Neuronal stem cell (in vitro differentiated cells): ENCODE results near the gene DOK1.

ENCODE experiments used
- DNase-seq: peaks from one replicate; pipeline ENCODE4 v3.0.0-alpha.2; 2013; ENCODE audit warnings: low spot score
- H2AFZ ChIP-seq: one replicate; pipeline ENCODE4 v1.6.1; 2013; ENCODE audit warnings: mild to moderate bottlenecking, low read length, inconsistent platforms
- H2AK5ac ChIP-seq: 2 replicates; pipeline ENCODE4 v1.6.1; 2013; ENCODE audit warnings: low read depth, mild to moderate bottlenecking, inconsistent platforms, low read length, moderate library complexity, mixed read lengths
- H2BK120ac ChIP-seq: 2 replicates; pipeline ENCODE4 v1.6.1; 2013; ENCODE audit warnings: low read depth, mild to moderate bottlenecking, inconsistent platforms, low read length, moderate library complexity, mixed read lengths
- H2BK12ac ChIP-seq: one replicate; pipeline ENCODE4 v1.6.1; 2013; ENCODE audit warnings: low read length, inconsistent platforms
- H2BK15ac ChIP-seq: 2 replicates; pipeline ENCODE4 v1.6.1; 2013; ENCODE audit warnings: mild to moderate bottlenecking, low read length, inconsistent platforms, mixed read lengths
- H2BK5ac ChIP-seq: one replicate; pipeline ENCODE4 v1.6.1; 2013; ENCODE audit warnings: inconsistent platforms, mild to moderate bottlenecking, low read length, moderate library complexity
- H3K14ac ChIP-seq: one replicate; pipeline ENCODE4 v1.6.1; 2013; ENCODE audit warnings: low read length, inconsistent platforms
- H3K18ac ChIP-seq: 2 replicates; pipeline ENCODE4 v1.6.1; 2013; ENCODE audit warnings: low read length, inconsistent platforms
- H3K23ac ChIP-seq: 2 replicates; pipeline ENCODE4 v1.6.1; 2013; ENCODE audit warnings: low read depth, mild to moderate bottlenecking, mixed read lengths, low read length, inconsistent platforms; ENCODE audit not compliant: poor library complexity
- H3K27ac ChIP-seq: replicated peaks from 3 replicates; pipeline ENCODE4 v1.5.1; 2013; ENCODE audit warnings: low read length, inconsistent platforms
- H3K27me3 ChIP-seq, 3 experiments: 2 replicates each; pipeline ENCODE4 v1.6.1; 2013; ENCODE audit warnings: low read length in 3 of 3, mild to moderate bottlenecking in 2 of 3, inconsistent platforms in 1 of 3, low read depth in 1 of 3, mixed read lengths in 1 of 3, moderate library complexity in 1 of 3; ENCODE audit not compliant: control insufficient read depth in 3 of 3, insufficient read depth in 3 of 3
- H3K36me3 ChIP-seq, 2 donors: replicated peaks in 1 of 2; 2 replicates each; pipeline ENCODE4 v1.6.1; 2013; ENCODE audit warnings: low read length in 2 of 2; ENCODE audit not compliant: control insufficient read depth in 2 of 2, insufficient read depth in 2 of 2
- H3K4ac ChIP-seq: 2 replicates; pipeline ENCODE4 v1.6.1; 2013; ENCODE audit warnings: inconsistent platforms, mild to moderate bottlenecking, low read length, moderate library complexity
- H3K4me1 ChIP-seq, 2 donors: 1 replicate in 1 of 2; 2 replicates in 1 of 2; pipeline ENCODE4 v1.6.1; 2013; ENCODE audit warnings: low read length in 2 of 2, low read depth in 1 of 2; ENCODE audit not compliant: control insufficient read depth in 2 of 2, insufficient read depth in 1 of 2
- H3K4me2 ChIP-seq: one replicate; pipeline ENCODE4 v1.6.1; 2013; ENCODE audit warnings: mild to moderate bottlenecking, low read length, inconsistent platforms; ENCODE audit not compliant: insufficient read depth, poor library complexity, severe bottlenecking
- H3K4me3 ChIP-seq, 2 donors: 2 replicates each; pipeline ENCODE4 v1.5.1; 2013; ENCODE audit warnings: low read length in 2 of 2, mild to moderate bottlenecking in 2 of 2, inconsistent platforms in 1 of 2, moderate library complexity in 1 of 2
- H3K79me1 ChIP-seq: one replicate; pipeline ENCODE4 v1.6.1; 2013; ENCODE audit warnings: low read depth, mild to moderate bottlenecking, inconsistent platforms, low read length, moderate library complexity
- H3K9ac ChIP-seq: one replicate; pipeline ENCODE4 v1.6.1; 2013; ENCODE audit warnings: mild to moderate bottlenecking, low read depth, low read length, inconsistent platforms; ENCODE audit not compliant: poor library complexity
- H3K9me3 ChIP-seq, 2 donors: replicated peaks in 1 of 2; 2 replicates each; pipeline versions ENCODE3 to v1.6.1; 2013; ENCODE audit warnings: low read length in 2 of 2, mild to moderate bottlenecking in 2 of 2, inconsistent platforms in 1 of 2, low read depth in 1 of 2, mixed read lengths in 1 of 2, moderate library complexity in 1 of 2; ENCODE audit not compliant: control insufficient read depth in 2 of 2, insufficient read depth in 1 of 2
- H4K8ac ChIP-seq: one replicate; pipeline ENCODE4 v1.6.1; 2013; ENCODE audit warnings: low read depth, mild to moderate bottlenecking, inconsistent platforms, low read length, moderate library complexity
- H4K91ac ChIP-seq: one replicate; pipeline ENCODE4 v1.6.1; 2013; ENCODE audit warnings: low read length, low read depth, mild to moderate bottlenecking, inconsistent platforms; ENCODE audit not compliant: poor library complexity
- WGBS, 2 donors: extraction: QIAGEN DNeasy Blood & Tissue Kit; methylation state at CpG; one replicate each; pipeline ENCODE4 v1.1.7; 2013; ENCODE audit warnings: missing lambda C conversion rate in 2 of 2, mixed read lengths in 1 of 2; ENCODE audit not compliant: insufficient read length in 2 of 2, insufficient replicate concordance in 1 of 2; ENCODE audit errors: extremely low coverage in 2 of 2; 5-methylcytosine and 5-hydroxymethylcytosine counted together

Gene DOK1

GRCh38 chr2:74569686-74570085 is 15.2 kb downstream of the DOK1 start:
- Histone ChIP-seq H2BK5ac (no peak overlapping the region), H2AFZ (no peak overlapping the region), H3K79me1 (no peaks in the 10 kb centered on the region), H2BK12ac (no peak overlapping the region), H2AK5ac (no peak overlapping the region), H3K4me3 (no peak overlapping the region), H3K4ac (no peak overlapping the region), H3K14ac (no peak overlapping the region), H3K36me3 (no peaks in the 10 kb centered on the region), H3K4me1 (no peaks in the 10 kb centered on the region), H3K18ac (no peak overlapping the region), H4K91ac (no peak overlapping the region), H3K4me2 (no peak overlapping the region), H3K27me3 (peaks cover 0 to 51% (median 0%) of the 10 kb centered on the region in 3 experiments), H3K9me3 (no peaks in the 10 kb centered on the region), H3K23ac (no peak overlapping the region), H3K27ac (no peak overlapping the region), H3K9ac (no peak overlapping the region), H2BK15ac (no peak overlapping the region), H4K8ac (no peak overlapping the region), H2BK120ac (no peak overlapping the region)
- DNase-seq: no peak
- no CpG with 5 or more reads among the region's 1 CpG for WGBS, 2 donors

- H3K9me3 ChIP-seq: no peaks in the 10 kb centered on the region
- H2BK12ac ChIP-seq: no peak overlapping the region
- no CpG with 5 or more reads among the region's 1 CpG for WGBS, 2 donors
- H3K4me3 ChIP-seq: no peak overlapping the region
- no peaks in the 10 kb centered on the region for H3K4me1 ChIP-seq
- no peak overlapping the region for H2BK120ac ChIP-seq
- H3K79me1 ChIP-seq: no peaks in the 10 kb centered on the region
- H3K9ac ChIP-seq: no peak overlapping the region
- H3K4ac ChIP-seq: no peak overlapping the region
- H3K23ac ChIP-seq: no peak overlapping the region
- H2BK15ac ChIP-seq: no peak overlapping the region
- H3K27ac ChIP-seq: no peak overlapping the region
- peaks cover 0 to 59% (median 0%) of the 10 kb centered on the region in 3 experiments for H3K27me3 ChIP-seq
- no peak for DNase-seq
- no peaks in the 10 kb centered on the region for H3K36me3 ChIP-seq
- no peak overlapping the region for H4K91ac ChIP-seq
- H2AFZ ChIP-seq: no peak overlapping the region
- no peak overlapping the region for H2AK5ac ChIP-seq
- H3K4me2 ChIP-seq: no peak overlapping the region
- no peak overlapping the region for H3K18ac ChIP-seq
- no peak overlapping the region for H4K8ac ChIP-seq
- no peak overlapping the region for H3K14ac ChIP-seq
- no peak overlapping the region for H2BK5ac ChIP-seq
Observed at GRCh38 chr2:74571058-74571457, 16.5 kb downstream of the DOK1 start.

GRCh38 chr2:74572178-74572925 is 17.8 kb downstream of the DOK1 start:
- Histone ChIP-seq H3K14ac (no peak overlapping the region), H3K18ac (no peak overlapping the region), H2BK5ac (no peak overlapping the region), H4K8ac (no peak overlapping the region), H3K27me3 (peaks cover 0 to 58% (median 0%) of the 10 kb centered on the region in 3 experiments), H3K9me3 (no peaks in the 10 kb centered on the region), H3K79me1 (no peaks in the 10 kb centered on the region), H2AK5ac (no peak overlapping the region), H3K4me1 (no peaks in the 10 kb centered on the region), H2BK120ac (no peak overlapping the region), H2BK12ac (no peak overlapping the region), H2AFZ (no peak overlapping the region), H3K23ac (no peak overlapping the region), H3K27ac (no peak overlapping the region), H3K4me2 (no peak overlapping the region), H3K4ac (no peak overlapping the region), H3K36me3 (no peaks in the 10 kb centered on the region), H2BK15ac (no peak overlapping the region), H3K9ac (no peak overlapping the region), H3K4me3 (no peak overlapping the region), H4K91ac (no peak overlapping the region)
- DNase-seq: no peak
- no CpG with 5 or more reads among the region's 3 CpGs for WGBS, 2 donors

- Histone ChIP-seq H3K4me2 (no peak overlapping the region), H3K36me3 (no peaks in the 10 kb centered on the region), H3K79me1 (no peaks in the 10 kb centered on the region), H3K9me3 (no peaks in the 10 kb centered on the region), H3K4me1 (no peaks in the 10 kb centered on the region), H3K18ac (no peak overlapping the region), H3K27me3 (peaks cover 0 to 49% (median 0%) of the 10 kb centered on the region in 3 experiments), H2BK5ac (no peak overlapping the region), H3K23ac (no peak overlapping the region), H2BK120ac (no peak overlapping the region), H2AFZ (peak overlapping the region; percentile 74), H2BK15ac (no peak overlapping the region), H4K91ac (no peak overlapping the region), H3K27ac (no peak overlapping the region), H3K14ac (no peak overlapping the region), H3K9ac (no peak overlapping the region), H2AK5ac (no peak overlapping the region), H4K8ac (no peak overlapping the region), H3K4me3 (no peak overlapping the region), H3K4ac (no peak overlapping the region), H2BK12ac (no peak overlapping the region)
- DNase-seq: no peak
- WGBS, 2 donors: no CpG with 5 or more reads among the region's 7 CpGs
Observed at GRCh38 chr2:74573747-74574562, 19.4 kb downstream of the DOK1 start.
